ENCODE data around the gene CD6. TPM values are rescaled to one million over a fixed set of nuclear protein-coding genes. Genes with fewer than 3 reads are reported as not detected.

The CD6 gene
- polyA plus RNA-seq, 4 donors: 0.67 to 1.6 (median 1.0) TPM

- DNase-seq (ENCODE audit: low read depth in 4 of 4, low spot score in 3 of 4): no peak
Observed at GRCh38 chr11:60934790-60935605, 36.5 kb upstream of the CD6 start.

- DNase-seq (ENCODE audit: low read depth in 4 of 4, low spot score in 3 of 4): no peak
Observed at GRCh38 chr11:60935676-60936442, 35.6 kb upstream of the CD6 start.

GRCh38 chr11:60936467-60937143, 34.9 kb upstream of the CD6 start:
- DNase-seq (ENCODE audit: low read depth in 4 of 4, low spot score in 3 of 4): no peak

- no peak for DNase-seq (ENCODE audit: low read depth in 4 of 4, low spot score in 3 of 4)
Observed at GRCh38 chr11:60937144-60937527, 34.3 kb upstream of the CD6 start.

- no peak for DNase-seq (ENCODE audit: low read depth in 4 of 4, low spot score in 3 of 4)
Observed at GRCh38 chr11:60937811-60938210, 33.7 kb upstream of the CD6 start.

- DNase-seq (ENCODE audit: low read depth in 4 of 4, low spot score in 3 of 4): no peak
Observed at GRCh38 chr11:60938500-60938899, 33.0 kb upstream of the CD6 start.

GRCh38 chr11:60939301-60939700, 32.2 kb upstream of the CD6 start:
- DNase-seq (ENCODE audit: low read depth in 4 of 4, low spot score in 3 of 4): no peak

GRCh38 chr11:60939855-60940254, 31.6 kb upstream of the CD6 start:
- no peak for DNase-seq (ENCODE audit: low read depth in 4 of 4, low spot score in 3 of 4)

- DNase-seq (ENCODE audit: low read depth in 4 of 4, low spot score in 3 of 4): no peak
Observed at GRCh38 chr11:60941371-60942119, 29.9 kb upstream of the CD6 start.

GRCh38 chr11:60942219-60942618, 29.3 kb upstream of the CD6 start:
- no peak for DNase-seq (ENCODE audit: low read depth in 4 of 4, low spot score in 3 of 4)

GRCh38 chr11:60942970-60943565, 28.4 kb upstream of the CD6 start:
- DNase-seq (ENCODE audit: low read depth in 4 of 4, low spot score in 3 of 4): no peak

- no peak for DNase-seq (ENCODE audit: low read depth in 4 of 4, low spot score in 3 of 4)
Observed at GRCh38 chr11:60944490-60945294, 26.8 kb upstream of the CD6 start.

- no peak for DNase-seq (ENCODE audit: low read depth in 4 of 4, low spot score in 3 of 4)
Observed at GRCh38 chr11:60945295-60945667, 26.2 kb upstream of the CD6 start.

GRCh38 chr11:60946601-60947264, 24.7 kb upstream of the CD6 start:
- no peak for DNase-seq (ENCODE audit: low read depth in 4 of 4, low spot score in 3 of 4)

GRCh38 chr11:60947700-60948099, 23.8 kb upstream of the CD6 start:
- DNase-seq (ENCODE audit: low read depth in 4 of 4, low spot score in 3 of 4): no peak

- no peak for DNase-seq (ENCODE audit: low read depth in 4 of 4, low spot score in 3 of 4)
Observed at GRCh38 chr11:60948250-60948649, 23.2 kb upstream of the CD6 start.

- no peak for DNase-seq (ENCODE audit: low read depth in 4 of 4, low spot score in 3 of 4)
Observed at GRCh38 chr11:60950024-60950423, 21.5 kb upstream of the CD6 start.

GRCh38 chr11:60950933-60951605, 20.4 kb upstream of the CD6 start:
- no peak for DNase-seq (ENCODE audit: low read depth in 4 of 4, low spot score in 3 of 4)

- DNase-seq (ENCODE audit: low read depth in 4 of 4, low spot score in 3 of 4): no peak
Observed at GRCh38 chr11:60951606-60951903, 19.9 kb upstream of the CD6 start.

Data from right renal pelvis (tissue), 4 donors.